ENCODE measurements around the gene FREM3.

GRCh38 chr4:143641361-143641760 lies 59.1 kb downstream of the FREM3 start:
- TF ChIP-seq CTCF (IDR thresholded peaks at IDR 0.05) (no peak), POLR2A (IDR thresholded peaks at IDR 0.05) (no peak)
